ENCODE results near the gene GJB5.

The GJB5 gene

GRCh38 chr1:34744851-34745250 lies 10.0 kb upstream of the GJB5 start:
- DNase-seq (ENCODE audit: low read depth in 2 of 2, low spot score in 1 of 2): no peak

- no peak for DNase-seq (ENCODE audit: low read depth in 2 of 2, low spot score in 1 of 2)
Observed at GRCh38 chr1:34745666-34746065, 9.2 kb upstream of the GJB5 start.

GRCh38 chr1:34746101-34746500 lies 8.7 kb upstream of the GJB5 start:
- DNase-seq (ENCODE audit: low read depth in 2 of 2, low spot score in 1 of 2): no peak

- no peak for DNase-seq (ENCODE audit: low read depth in 2 of 2, low spot score in 1 of 2)
Observed at GRCh38 chr1:34746785-34747637, 7.8 kb upstream of the GJB5 start.

- DNase-seq (ENCODE audit: low read depth in 2 of 2, low spot score in 1 of 2): no peak
Observed at GRCh38 chr1:34747638-34747941, 7.3 kb upstream of the GJB5 start.

GRCh38 chr1:34749992-34750391 lies 4.9 kb upstream of the GJB5 start:
- no peak for DNase-seq (ENCODE audit: low read depth in 2 of 2, low spot score in 1 of 2)

- DNase-seq (ENCODE audit: low read depth in 2 of 2, low spot score in 1 of 2): no peak
Observed at GRCh38 chr1:34750610-34751009, 4.2 kb upstream of the GJB5 start.

GRCh38 chr1:34753163-34753562 lies 1.7 kb upstream of the GJB5 start:
- no peak for DNase-seq (ENCODE audit: low read depth in 2 of 2, low spot score in 1 of 2)

GRCh38 chr1:34755961-34756360 lies 1.1 kb downstream of the GJB5 start:
- DNase-seq (ENCODE audit: low read depth in 2 of 2, low spot score in 1 of 2): no peak

- no peak for DNase-seq (ENCODE audit: low read depth in 2 of 2, low spot score in 1 of 2)
Observed at GRCh38 chr1:34757386-34757785, 2.5 kb downstream of the GJB5 start.

- no peak for DNase-seq (ENCODE audit: low read depth in 2 of 2, low spot score in 1 of 2)
Observed at GRCh38 chr1:34758751-34759150, 3.9 kb downstream of the GJB5 start.

GRCh38 chr1:34759503-34760357 lies 4.9 kb downstream of the GJB5 start, which contains the start of gene GJB4:
Gene GJB4, plus strand, starts transcription at chr1:34759740. Its CDS starts 1,515 bp downstream, at chr1:34761255.
- DNase-seq (ENCODE audit: low read depth in 2 of 2, low spot score in 1 of 2): no peak

GRCh38 chr1:34761176-34761761 lies 6.4 kb downstream of the GJB5 start:
- no peak for DNase-seq (ENCODE audit: low read depth in 2 of 2, low spot score in 1 of 2)

- DNase-seq (ENCODE audit: low read depth in 2 of 2, low spot score in 1 of 2): no peak
Observed at GRCh38 chr1:34761776-34762307, 7.0 kb downstream of the GJB5 start.

- no peak for DNase-seq (ENCODE audit: low read depth in 2 of 2, low spot score in 1 of 2)
Observed at GRCh38 chr1:34762474-34763141, 7.8 kb downstream of the GJB5 start.

GRCh38 chr1:34763142-34763781 lies 8.4 kb downstream of the GJB5 start:
- no peak for DNase-seq (ENCODE audit: low read depth in 2 of 2, low spot score in 1 of 2)

GRCh38 chr1:34768856-34769255 lies 14.0 kb downstream of the GJB5 start:
- DNase-seq (ENCODE audit: low read depth in 2 of 2, low spot score in 1 of 2): no peak

- DNase-seq (ENCODE audit: low read depth in 2 of 2, low spot score in 1 of 2): no peak
Observed at GRCh38 chr1:34770891-34771504, 16.2 kb downstream of the GJB5 start.

- no peak for DNase-seq (ENCODE audit: low read depth in 2 of 2, low spot score in 1 of 2)
Observed at GRCh38 chr1:34771573-34772371, 16.9 kb downstream of the GJB5 start.
